Trophoblast cell (in vitro differentiated cells and primary cell): ENCODE results near the gene FAM120B.
A peak's percentile ranks its signal among the peaks of the same experiment; 100 is the strongest.

Experiments
- DNase-seq, 2 donors: peaks; one replicate each; pipeline ENCODE4 v3.0.0-alpha.2; 2016
- H2AFZ ChIP-seq: 2 replicates; pipeline ENCODE4 v1.6.1; 2013; ENCODE audit warnings: low read length, moderate library complexity, mild to moderate bottlenecking; ENCODE audit not compliant: insufficient read depth, poor library complexity
- H2AK5ac ChIP-seq: 2 replicates; pipeline ENCODE4 v1.6.1; 2013; ENCODE audit warnings: mild to moderate bottlenecking, low read length
- H2BK120ac ChIP-seq: 2 replicates; pipeline ENCODE4 v1.6.1; 2013; ENCODE audit warnings: low read length, mild to moderate bottlenecking, moderate library complexity; ENCODE audit not compliant: insufficient read depth, poor library complexity
- H2BK12ac ChIP-seq: 2 replicates; pipeline ENCODE4 v1.6.1; 2013; ENCODE audit warnings: mild to moderate bottlenecking, low read length, moderate library complexity
- H2BK5ac ChIP-seq: 2 replicates; pipeline ENCODE4 v1.6.1; 2013; ENCODE audit warnings: low read length, low read depth, moderate library complexity, mild to moderate bottlenecking; ENCODE audit not compliant: poor library complexity
- H3K14ac ChIP-seq: 2 replicates; pipeline ENCODE4 v1.6.1; 2013; ENCODE audit warnings: mild to moderate bottlenecking, low read length
- H3K18ac ChIP-seq: 2 replicates; pipeline ENCODE4 v1.6.1; 2013; ENCODE audit warnings: mild to moderate bottlenecking, low read length
- H3K23ac ChIP-seq: 2 replicates; pipeline ENCODE4 v1.6.1; 2013; ENCODE audit warnings: low read length
- H3K27ac ChIP-seq: 2 replicates; pipeline ENCODE4 v1.5.1; 2013; ENCODE audit warnings: low read depth, mild to moderate bottlenecking, inconsistent platforms, low read length, moderate library complexity
- H3K27me3 ChIP-seq: 2 replicates; pipeline ENCODE4 v1.6.1; 2013; ENCODE audit warnings: inconsistent platforms, mild to moderate bottlenecking, low read length, moderate library complexity; ENCODE audit not compliant: insufficient read depth
- H3K36me3 ChIP-seq, 2 experiments: 1 replicate in 1 of 2; 2 replicates in 1 of 2; pipeline ENCODE4 v1.6.1; 2013; ENCODE audit warnings: low read length in 2 of 2, mild to moderate bottlenecking in 2 of 2, moderate library complexity in 1 of 2; ENCODE audit not compliant: insufficient read depth in 2 of 2, control insufficient read depth in 1 of 2
- H3K4ac ChIP-seq: 2 replicates; pipeline ENCODE4 v1.6.1; 2013; ENCODE audit warnings: low read depth, mild to moderate bottlenecking, low read length, moderate library complexity
- H3K4me1 ChIP-seq, 2 experiments: 1 replicate in 1 of 2; 2 replicates in 1 of 2; pipeline ENCODE4 v1.6.1; 2013; ENCODE audit warnings: low read length in 2 of 2, mild to moderate bottlenecking in 2 of 2, moderate library complexity in 1 of 2; ENCODE audit not compliant: insufficient read depth in 2 of 2, control insufficient read depth in 1 of 2
- H3K4me2 ChIP-seq: 2 replicates; pipeline ENCODE4 v1.6.1; 2013; ENCODE audit warnings: inconsistent platforms, mild to moderate bottlenecking, low read length, moderate library complexity
- H3K4me3 ChIP-seq: 2 replicates; pipeline ENCODE4 v1.5.1; 2013; ENCODE audit warnings: mild to moderate bottlenecking, low read depth, low read length, inconsistent platforms
- H3K79me1 ChIP-seq: one replicate; pipeline ENCODE4 v1.6.1; 2013; ENCODE audit warnings: low read length
- H3K79me2 ChIP-seq: 2 replicates; pipeline ENCODE4 v1.6.1; 2013; ENCODE audit warnings: low read length, mild to moderate bottlenecking; ENCODE audit not compliant: control insufficient read depth, insufficient read depth, poor library complexity
- H3K9ac ChIP-seq: 2 replicates; pipeline ENCODE4 v1.6.1; 2013; ENCODE audit warnings: mild to moderate bottlenecking, low read length
- H3K9me3 ChIP-seq: 2 replicates; pipeline ENCODE4 v1.6.1; 2013; ENCODE audit warnings: low read depth, mild to moderate bottlenecking, control low read depth, inconsistent platforms, low read length; ENCODE audit not compliant: insufficient read depth
- H4K12ac ChIP-seq: 2 replicates; pipeline ENCODE4 v1.6.1; 2013; ENCODE audit warnings: low read depth, mild to moderate bottlenecking, low read length, moderate library complexity
- H4K8ac ChIP-seq: 2 replicates; pipeline ENCODE4 v1.6.1; 2013; ENCODE audit warnings: low read depth, mild to moderate bottlenecking, low read length, moderate library complexity
- H4K91ac ChIP-seq: one replicate; pipeline ENCODE4 v1.6.1; 2013; ENCODE audit warnings: low read depth, mild to moderate bottlenecking, low read length, moderate library complexity
- WGBS: extraction: QIAGEN DNeasy Blood & Tissue Kit; methylation state at CpG from one replicate; pipeline ENCODE4 v1.1.7; 2013; ENCODE audit warnings: missing lambda C conversion rate; ENCODE audit not compliant: insufficient read length, insufficient coverage; ENCODE audit errors: extremely low coverage; 5-methylcytosine and 5-hydroxymethylcytosine counted together

Gene FAM120B

GRCh38 chr6:170420283-170420682 lies 113.7 kb downstream of the FAM120B start:
- H3K36me3 ChIP-seq: no peaks in the 10 kb centered on the region
- no peak overlapping the region for H2BK5ac ChIP-seq
- no peak overlapping the region for H3K27ac ChIP-seq
- H3K9me3 ChIP-seq: no peaks in the 10 kb centered on the region
- H3K27me3 ChIP-seq: no peaks in the 10 kb centered on the region
- H4K8ac ChIP-seq: no peak overlapping the region
- no peak overlapping the region for H3K9ac ChIP-seq
- H2BK120ac ChIP-seq: no peak overlapping the region
- DNase-seq: no peak
- H2AFZ ChIP-seq: no peak overlapping the region
- no peak overlapping the region for H3K14ac ChIP-seq
- no peak overlapping the region for H4K91ac ChIP-seq
- H2BK12ac ChIP-seq: no peak overlapping the region
- WGBS: no CpG with 5 or more reads among the region's 7 CpGs
- no peak overlapping the region for H3K4ac ChIP-seq
- no peak overlapping the region for H3K4me3 ChIP-seq
- no peak overlapping the region for H3K4me2 ChIP-seq
- no peak overlapping the region for H3K18ac ChIP-seq
- no peaks in the 10 kb centered on the region for H3K79me2 ChIP-seq
- no peak overlapping the region for H4K12ac ChIP-seq
- H3K23ac ChIP-seq: no peak overlapping the region
- peaks cover 3 to 4% of the 10 kb centered on the region in 2 experiments for H3K4me1 ChIP-seq
- H2AK5ac ChIP-seq: no peak overlapping the region
- H3K79me1 ChIP-seq: no peaks in the 10 kb centered on the region

- no peak overlapping the region for H2BK5ac ChIP-seq
These were observed 114.5 kb downstream of the FAM120B start for GRCh38 chr6:170420791-170421776.

DNA sequence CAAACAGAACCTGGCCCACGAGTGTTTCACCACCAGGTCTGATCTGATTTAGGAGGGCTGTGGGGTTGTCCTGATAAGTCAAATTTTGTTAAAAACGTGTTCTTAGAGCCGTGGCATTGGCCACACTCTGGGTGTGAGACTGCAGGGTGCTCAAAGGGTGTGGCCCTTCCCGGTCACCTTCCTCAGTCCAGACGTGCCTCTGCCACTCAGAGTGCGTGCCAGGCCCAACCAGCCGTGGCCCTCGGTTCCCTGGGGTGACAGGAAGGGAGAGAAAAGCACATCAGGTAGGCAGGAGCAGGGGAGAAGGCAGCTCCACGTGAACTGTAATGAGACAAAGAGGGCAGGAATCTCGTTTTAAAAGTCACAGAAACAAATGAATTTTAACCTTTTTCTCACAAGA lies 115.4 kb downstream of the FAM120B start:
- peaks cover 3 to 4% of the 10 kb centered on the region in 2 experiments for H3K4me1 ChIP-seq
- no peak overlapping the region for H3K23ac ChIP-seq
- no peak overlapping the region for H3K4me3 ChIP-seq
- WGBS: no CpG with 5 or more reads among the region's 10 CpGs
- DNase-seq: no peak
- no peaks in the 10 kb centered on the region for H3K9me3 ChIP-seq
- H2AFZ ChIP-seq: no peak overlapping the region
- no peaks in the 10 kb centered on the region for H3K27me3 ChIP-seq
- H3K4ac ChIP-seq: no peak overlapping the region
- no peak overlapping the region for H3K9ac ChIP-seq
- H3K36me3 ChIP-seq: no peaks in the 10 kb centered on the region
- no peak overlapping the region for H2BK120ac ChIP-seq
- no peaks in the 10 kb centered on the region for H3K79me1 ChIP-seq
- no peak overlapping the region for H4K91ac ChIP-seq
- H3K27ac ChIP-seq: no peak overlapping the region
- H3K79me2 ChIP-seq: no peaks in the 10 kb centered on the region
- H2BK5ac ChIP-seq: no peak overlapping the region
- no peak overlapping the region for H2AK5ac ChIP-seq
- no peak overlapping the region for H3K18ac ChIP-seq
- H4K8ac ChIP-seq: no peak overlapping the region
- H2BK12ac ChIP-seq: no peak overlapping the region
- H3K4me2 ChIP-seq: no peak overlapping the region
- no peak overlapping the region for H4K12ac ChIP-seq
- H3K14ac ChIP-seq: no peak overlapping the region

More at GRCh38 chr6:170420791-170421776, 114.5 kb downstream of the FAM120B start:
- H3K4ac ChIP-seq: no peak overlapping the region
- no peak overlapping the region for H3K4me2 ChIP-seq
- H4K8ac ChIP-seq: no peak overlapping the region
- no peak overlapping the region for H3K23ac ChIP-seq
- H4K12ac ChIP-seq: no peak overlapping the region
- H3K27me3 ChIP-seq: no peaks in the 10 kb centered on the region
- no peak overlapping the region for H3K18ac ChIP-seq
- H3K9ac ChIP-seq: no peak overlapping the region
- H3K27ac ChIP-seq: no peak overlapping the region
- no peak overlapping the region for H2AFZ ChIP-seq
- no CpG with 5 or more reads among the region's 70 CpGs for WGBS
- H3K14ac ChIP-seq: no peak overlapping the region
- no peak overlapping the region for H3K4me3 ChIP-seq
- no peak overlapping the region for H2BK12ac ChIP-seq
- peaks cover 3 to 4% of the 10 kb centered on the region in 2 experiments for H3K4me1 ChIP-seq
- no peak overlapping the region for H4K91ac ChIP-seq
- H3K9me3 ChIP-seq: no peaks in the 10 kb centered on the region
- H3K36me3 ChIP-seq: no peaks in the 10 kb centered on the region
- H2BK120ac ChIP-seq: no peak overlapping the region
- H3K79me1 ChIP-seq: no peaks in the 10 kb centered on the region
- no peak for DNase-seq
- H3K79me2 ChIP-seq: no peaks in the 10 kb centered on the region
- H2AK5ac ChIP-seq: no peak overlapping the region

GRCh38 chr6:170423030-170423429 lies 116.5 kb downstream of the FAM120B start:
- Histone ChIP-seq H3K27ac (no peak overlapping the region), H3K18ac (no peak overlapping the region), H2BK12ac (no peak overlapping the region), H2AFZ (no peak overlapping the region), H3K4me2 (peak overlapping the region; percentile 43), H2BK5ac (no peak overlapping the region), H3K23ac (no peak overlapping the region), H3K79me2 (no peaks in the 10 kb centered on the region), H3K27me3 (no peaks in the 10 kb centered on the region), H3K9ac (no peak overlapping the region), H2AK5ac (no peak overlapping the region), H4K8ac (peak overlapping the region; percentile 27), H4K12ac (no peak overlapping the region), H3K9me3 (no peaks in the 10 kb centered on the region), H4K91ac (no peak overlapping the region), H3K4me3 (peak overlapping the region; percentile 21), H2BK120ac (no peak overlapping the region), H3K4ac (no peak overlapping the region), H3K14ac (no peak overlapping the region), H3K79me1 (no peaks in the 10 kb centered on the region), H3K36me3 (no peaks in the 10 kb centered on the region), H3K4me1 (peaks cover 3 to 4% of the 10 kb centered on the region in 2 experiments)
- WGBS: no CpG with 5 or more reads among the region's 29 CpGs
- DNase-seq: no peak
